Ascending aorta (tissue), 2 donors: ENCODE measurements around the gene GCM1. TPM values are rescaled to one million over a fixed set of nuclear protein-coding genes. Genes with fewer than 3 reads are reported as not detected.

Source experiments
- DNase-seq, 2 donors: peaks; one replicate each; pipeline ENCODE4 v3.0.0-alpha.2; 2019; ENCODE audit warnings: low spot score in 2 of 2
- H3K27ac ChIP-seq, 2 donors: fragments of 200-600 bp; sonication (generic); one replicate each; pipeline ENCODE4 v1.5.1; 2016 to 2017; ENCODE audit warnings: mild to moderate bottlenecking in 1 of 2
- H3K27me3 ChIP-seq: fragments of 200-600 bp; sonication (generic); one replicate; pipeline ENCODE4 v1.5.1; 2017
- H3K36me3 ChIP-seq, 2 donors: fragments of 200-600 bp; sonication (generic); one replicate each; pipeline ENCODE4 v1.5.1; 2016
- H3K4me1 ChIP-seq, 2 donors: fragments of 200-600 bp; sonication (generic); one replicate each; pipeline ENCODE4 v1.5.1; 2016 to 2017; ENCODE audit warnings: mild to moderate bottlenecking in 1 of 2
- H3K4me3 ChIP-seq, 2 donors: fragments of 200-600 bp; sonication (generic); one replicate each; pipeline ENCODE4 v1.5.1; 2016 to 2017; ENCODE audit warnings: mild to moderate bottlenecking in 1 of 2
- H3K9me3 ChIP-seq, 2 donors: fragments of 200-600 bp; sonication (generic); one replicate each; pipeline ENCODE4 v1.5.1; 2016
- intact Hi-C: fragments of 100-400 bp; cut with DNase I; formaldehyde crosslinking; loops from one replicate; pipeline ENCODE4 v1.15.1; 2023
- total RNA-seq: library from RNA; depleted of rRNA; stranded (reverse); fragments of >200 nt; gene quantifications from one replicate; pipeline ENCODE4 v1.1.0, GENCODE V29; 2016
- TF ChIP-seq, protein P1 (sequence below), 3 experiments: fragments of 200-600 bp in 2 of 3; fragments of 450-650 bp in 1 of 3; sonication (generic) in 2 of 3; IDR thresholded peaks; one replicate each; pipeline ENCODE4 v1.5.1; 2016 to 2019; ENCODE audit warnings: antibody characterized with exemption in 3 of 3, mild to moderate bottlenecking in 1 of 3, moderate library complexity in 1 of 3

GCM1 gene
- total RNA-seq, 1 donor from 2014 or later, result not detected

- Histone ChIP-seq H3K27me3 (no peaks in the 10 kb centered on the region), H3K4me3 (no peak overlapping the region), H3K36me3 (no peaks in the 10 kb centered on the region), H3K9me3 (no peaks in the 10 kb centered on the region), H3K27ac (no peak overlapping the region), H3K4me1 (no peaks in the 10 kb centered on the region)
- DNase-seq, result no peak
- intact Hi-C loops, result no loop called here
- TF ChIP-seq, protein P1, sequence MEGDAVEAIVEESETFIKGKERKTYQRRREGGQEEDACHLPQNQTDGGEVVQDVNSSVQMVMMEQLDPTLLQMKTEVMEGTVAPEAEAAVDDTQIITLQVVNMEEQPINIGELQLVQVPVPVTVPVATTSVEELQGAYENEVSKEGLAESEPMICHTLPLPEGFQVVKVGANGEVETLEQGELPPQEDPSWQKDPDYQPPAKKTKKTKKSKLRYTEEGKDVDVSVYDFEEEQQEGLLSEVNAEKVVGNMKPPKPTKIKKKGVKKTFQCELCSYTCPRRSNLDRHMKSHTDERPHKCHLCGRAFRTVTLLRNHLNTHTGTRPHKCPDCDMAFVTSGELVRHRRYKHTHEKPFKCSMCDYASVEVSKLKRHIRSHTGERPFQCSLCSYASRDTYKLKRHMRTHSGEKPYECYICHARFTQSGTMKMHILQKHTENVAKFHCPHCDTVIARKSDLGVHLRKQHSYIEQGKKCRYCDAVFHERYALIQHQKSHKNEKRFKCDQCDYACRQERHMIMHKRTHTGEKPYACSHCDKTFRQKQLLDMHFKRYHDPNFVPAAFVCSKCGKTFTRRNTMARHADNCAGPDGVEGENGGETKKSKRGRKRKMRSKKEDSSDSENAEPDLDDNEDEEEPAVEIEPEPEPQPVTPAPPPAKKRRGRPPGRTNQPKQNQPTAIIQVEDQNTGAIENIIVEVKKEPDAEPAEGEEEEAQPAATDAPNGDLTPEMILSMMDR (IDR thresholded peaks at IDR 0.05), result no peak
These were observed 3.0 kb upstream of the GCM1 start for GRCh38 chr6:53151676-53152075.

DNA sequence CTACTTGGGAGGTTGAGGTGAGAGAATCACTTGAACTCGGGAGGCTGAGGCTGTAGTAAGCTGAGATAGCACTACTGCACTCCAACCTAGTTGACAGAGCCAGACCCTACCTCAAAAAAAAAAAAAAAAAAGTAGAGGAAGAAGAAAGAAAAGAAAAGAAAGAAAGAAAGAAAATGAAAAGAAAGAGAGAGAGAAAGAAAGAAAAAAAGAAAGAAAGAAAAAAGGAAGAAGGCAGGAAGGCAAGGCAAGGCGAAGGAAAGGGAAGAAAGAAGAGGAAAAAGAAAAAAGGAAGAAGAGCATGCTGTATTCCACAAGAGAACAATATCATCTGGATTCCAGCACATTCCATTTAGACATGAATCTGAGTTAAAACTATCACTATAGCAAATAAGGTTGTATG lies 3.8 kb downstream of the GCM1 start:
- Histone ChIP-seq H3K4me1 (no peaks in the 10 kb centered on the region), H3K9me3 (no peaks in the 10 kb centered on the region), H3K4me3 (no peak overlapping the region), H3K36me3 (no peaks in the 10 kb centered on the region), H3K27me3 (no peaks in the 10 kb centered on the region), H3K27ac (no peak overlapping the region)
- TF ChIP-seq, protein P1 (IDR thresholded peaks at IDR 0.05), result no peak
- DNase-seq, result no peak
- intact Hi-C loops, result no loop called here

DNA sequence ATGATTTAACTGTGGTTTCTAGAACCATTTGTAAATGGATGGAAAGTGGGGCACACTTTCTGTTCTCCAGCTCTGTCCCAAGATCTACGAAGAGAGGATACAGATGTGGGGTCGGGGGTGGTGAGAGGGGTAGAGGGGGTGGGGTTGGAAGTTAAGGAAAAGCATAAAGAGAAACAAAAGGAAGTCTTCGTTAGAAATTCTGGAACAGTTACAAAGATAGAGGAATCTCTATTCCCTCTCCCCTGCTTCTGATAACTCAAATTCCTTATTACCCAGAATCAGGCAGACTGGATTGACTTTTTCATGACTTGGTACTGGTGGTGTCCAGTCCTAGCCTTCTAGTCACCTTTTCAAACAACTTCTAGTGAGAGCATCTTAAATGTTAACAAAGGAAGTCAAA lies 4.9 kb downstream of the GCM1 start:
- Histone ChIP-seq H3K27me3 (no peaks in the 10 kb centered on the region), H3K4me3 (no peak overlapping the region), H3K9me3 (no peaks in the 10 kb centered on the region), H3K4me1 (no peaks in the 10 kb centered on the region), H3K36me3 (no peaks in the 10 kb centered on the region), H3K27ac (no peak overlapping the region)
- no peak for DNase-seq
- TF ChIP-seq, protein P1 (IDR thresholded peaks at IDR 0.05), result no peak
- intact Hi-C loops, result no loop called here

DNA sequence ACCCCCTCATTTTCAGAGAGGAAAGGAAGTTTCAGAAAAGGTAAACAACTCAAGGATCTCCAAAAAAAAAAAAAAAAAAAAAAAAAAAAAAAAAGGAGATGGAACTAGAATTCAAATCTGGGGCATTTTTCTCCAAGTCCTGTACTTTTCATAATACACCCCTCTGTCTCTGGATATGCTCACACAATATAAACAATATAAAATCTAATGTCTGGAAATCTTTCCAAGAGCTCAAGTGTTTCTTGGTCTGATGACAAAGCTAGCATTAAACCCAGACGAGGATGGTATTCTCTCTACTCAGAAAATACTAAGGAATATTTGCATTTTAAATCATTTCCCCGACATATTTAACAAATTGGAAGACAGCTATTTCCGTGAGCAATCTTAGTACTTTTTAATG lies 5.8 kb downstream of the GCM1 start:
- TF ChIP-seq, protein P1 (IDR thresholded peaks at IDR 0.05), result no peak
- no peak for DNase-seq
- Histone ChIP-seq H3K36me3 (no peaks in the 10 kb centered on the region), H3K4me3 (no peak overlapping the region), H3K27ac (no peak overlapping the region), H3K27me3 (no peaks in the 10 kb centered on the region), H3K9me3 (no peaks in the 10 kb centered on the region), H3K4me1 (no peaks in the 10 kb centered on the region)
- intact Hi-C loops, result no loop called here

DNA sequence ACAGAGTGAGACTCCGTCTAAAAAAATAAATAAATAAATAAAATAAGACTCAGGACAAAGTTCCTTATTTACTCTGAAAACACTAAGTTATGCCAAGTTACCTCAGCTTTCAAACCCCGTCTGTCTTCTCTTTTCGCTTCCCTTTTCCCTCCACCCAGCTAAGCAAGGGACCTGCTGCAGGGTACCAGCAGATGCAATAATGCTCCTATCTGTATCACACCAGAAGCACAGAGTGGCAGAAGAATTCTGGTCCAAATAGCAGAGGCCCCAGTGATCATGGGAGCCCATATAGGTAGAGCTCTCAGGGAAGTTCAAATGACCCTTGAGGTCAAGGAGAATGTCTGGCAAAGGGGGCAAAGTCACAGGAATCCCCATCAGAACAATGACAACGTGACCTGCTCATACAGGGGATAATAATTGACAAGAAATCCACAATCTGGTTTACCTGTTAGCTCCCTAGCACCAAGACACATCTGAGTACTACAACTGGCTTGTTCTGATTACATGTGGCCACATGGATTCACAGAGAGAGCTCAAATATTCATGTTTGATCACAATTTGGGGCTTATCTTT lies 8.7 kb downstream of the GCM1 start:
- no peak overlapping the region for H3K4me3 ChIP-seq
- H3K36me3 ChIP-seq, result no peaks in the 10 kb centered on the region
- H3K4me1 ChIP-seq, result no peaks in the 10 kb centered on the region
- H3K9me3 ChIP-seq, result no peaks in the 10 kb centered on the region
- no peaks in the 10 kb centered on the region for H3K27me3 ChIP-seq
- H3K27ac ChIP-seq, result no peak overlapping the region
- DNase-seq, result no peak
- TF ChIP-seq, protein P1 (IDR thresholded peaks at IDR 0.05), result no peak
- intact Hi-C loops, result no loop called here
